Activated T-helper 1 cell treated with anti-CD3 and anti-CD28 coated beads, Interleukin-12 subunit alpha, Interleukin-12 subunit beta, Interleukin-2, Interleukin-4 antibody, amounts not matched to agents 30 ng/mL and 10 ng/mL and 1 ng/mL, durations not matched to agents 14 hours and 24 hours and 36 hours (primary cell): ENCODE results near the gene NDUFB8. TPM values are rescaled to one million over a fixed set of nuclear protein-coding genes. Genes with fewer than 3 reads are reported as not detected.

ENCODE experiments used
- DNase-seq: peaks from one replicate; pipeline ENCODE4 v3.0.0; 2021; ENCODE audit warnings: low spot score
- H3K27ac Mint-ChIP-seq: one replicate; pipeline ENCODE4 v1.8.0; 2021; ENCODE audit warnings: mild to moderate bottlenecking, mixed read lengths
- H3K27me3 Mint-ChIP-seq: one replicate; pipeline ENCODE4 v1.8.0; 2022; ENCODE audit warnings: mild to moderate bottlenecking, moderate library complexity, mixed read lengths; ENCODE audit not compliant: insufficient read depth
- H3K36me3 Mint-ChIP-seq: one replicate; pipeline ENCODE4 v1.8.0; 2021; ENCODE audit warnings: low read depth, mixed read lengths
- H3K4me1 Mint-ChIP-seq: one replicate; pipeline ENCODE4 v1.8.0; 2021; ENCODE audit warnings: low read depth, mixed read lengths
- H3K4me3 Mint-ChIP-seq: one replicate; pipeline ENCODE4 v1.8.0; 2021; ENCODE audit warnings: mild to moderate bottlenecking, moderate library complexity, mixed read lengths
- H3K9me3 Mint-ChIP-seq: one replicate; pipeline ENCODE4 v1.8.0; 2021; ENCODE audit warnings: mixed read lengths
- intact Hi-C: fragments of 100-400 bp; cut with micrococcal nuclease; formaldehyde crosslinking; loops from one replicate; pipeline ENCODE4 v1.15.1; 2024
- total RNA-seq: library from RNA; stranded (reverse); gene quantifications from 2 replicates; pipeline ENCODE4 v1.2.3, GENCODE V29; 2022

The NDUFB8 gene
- total RNA-seq, 1 donor from 2014 or later, result 292 TPM

DNA sequence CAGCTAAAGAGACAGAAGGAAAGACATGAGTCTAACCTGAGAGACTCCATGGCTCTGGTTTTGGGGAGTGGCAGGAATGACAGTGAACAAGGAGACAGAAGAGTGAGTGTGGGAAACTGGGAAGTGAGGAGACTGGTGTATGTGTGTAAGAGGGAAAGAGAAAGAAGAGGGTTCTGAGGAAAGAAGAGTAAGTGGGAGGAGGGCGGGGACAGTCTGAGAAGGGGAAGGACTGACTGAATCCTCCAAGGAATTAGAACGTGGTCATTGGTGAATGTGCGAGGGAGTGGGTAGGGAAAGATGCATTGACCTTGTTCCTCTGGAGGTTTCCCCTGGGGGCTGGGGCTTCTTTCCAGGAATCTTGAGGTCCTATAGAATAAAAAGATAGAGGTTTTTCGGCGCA, 40.3 kb downstream of the NDUFB8 start:
- H3K27ac Mint-ChIP-seq, result peak overlapping the region; percentile 20
- DNase-seq, result no peak
- H3K9me3 Mint-ChIP-seq, result no peaks in the 10 kb centered on the region
- intact Hi-C loops, result no loop called here
- peaks cover 47% of the 10 kb centered on the region for H3K4me1 Mint-ChIP-seq
- no peak overlapping the region for H3K4me3 Mint-ChIP-seq
- H3K36me3 Mint-ChIP-seq, result peaks cover 57% of the 10 kb centered on the region
- H3K27me3 Mint-ChIP-seq, result no peaks in the 10 kb centered on the region

DNA sequence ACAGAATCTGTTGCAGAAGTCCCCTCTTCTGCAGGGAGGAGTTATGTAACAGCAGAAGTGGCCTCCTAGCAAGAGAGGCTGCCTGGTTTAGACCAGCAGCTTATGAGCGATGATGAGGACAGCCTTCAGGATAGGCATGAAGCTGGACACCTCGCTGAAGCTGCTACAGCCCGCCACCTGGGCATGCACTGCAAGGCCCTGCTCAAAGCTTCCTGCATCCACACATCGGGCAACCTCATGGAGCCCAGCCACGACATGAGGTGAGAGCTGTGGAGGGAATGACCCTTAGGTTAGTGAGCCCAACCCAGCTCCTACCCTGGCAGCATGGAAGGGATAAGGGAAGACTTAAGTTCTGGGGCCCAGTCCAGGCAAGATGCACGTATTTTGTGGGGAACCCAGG, 42.1 kb downstream of the NDUFB8 start:
- intact Hi-C loops, result no loop called here
- no peak overlapping the region for H3K4me3 Mint-ChIP-seq
- no peak overlapping the region for H3K27ac Mint-ChIP-seq
- no peaks in the 10 kb centered on the region for H3K9me3 Mint-ChIP-seq
- no peak for DNase-seq
- peaks cover 51% of the 10 kb centered on the region for H3K36me3 Mint-ChIP-seq
- no peaks in the 10 kb centered on the region for H3K27me3 Mint-ChIP-seq
- peaks cover 52% of the 10 kb centered on the region for H3K4me1 Mint-ChIP-seq

DNA sequence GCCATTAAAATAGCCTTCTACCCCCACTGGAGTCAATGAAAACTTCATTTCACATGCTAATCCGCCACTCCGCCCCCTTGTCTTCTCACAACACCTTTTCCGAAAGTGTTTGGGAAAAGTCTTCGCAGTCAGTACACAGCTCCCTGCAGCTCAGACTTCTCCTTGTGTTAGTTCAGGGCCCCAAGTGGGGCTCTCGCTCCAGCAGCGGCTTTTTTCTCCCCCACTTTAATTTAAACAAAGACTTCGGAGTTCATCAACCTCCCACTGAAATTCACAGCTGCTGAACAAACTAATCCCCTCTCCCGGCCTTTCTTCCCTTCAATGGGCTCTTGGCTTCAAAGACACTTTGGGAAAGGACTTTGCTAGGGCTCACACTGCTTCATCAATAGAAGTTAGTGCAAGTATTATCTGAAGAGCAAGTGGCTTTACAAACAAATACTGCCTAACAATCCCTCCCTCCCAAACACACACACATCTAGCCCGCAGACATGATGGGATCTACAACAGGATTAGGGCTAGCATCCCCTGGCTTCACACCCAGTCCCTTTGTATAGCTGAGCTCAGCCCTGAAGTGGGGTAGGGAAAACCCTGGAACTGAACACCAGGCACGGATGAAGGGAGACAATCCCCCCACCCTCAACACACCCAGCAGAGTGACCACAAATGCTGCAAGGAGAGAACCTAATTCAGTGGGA, 43.7 kb downstream of the NDUFB8 start:
- no peak overlapping the region for H3K4me3 Mint-ChIP-seq
- peaks cover 47% of the 10 kb centered on the region for H3K36me3 Mint-ChIP-seq
- intact Hi-C loops, result no loop called here
- peaks cover 59% of the 10 kb centered on the region for H3K4me1 Mint-ChIP-seq
- no peaks in the 10 kb centered on the region for H3K27me3 Mint-ChIP-seq
- no peak for DNase-seq
- H3K27ac Mint-ChIP-seq, result no peak overlapping the region
- H3K9me3 Mint-ChIP-seq, result no peaks in the 10 kb centered on the region

DNA sequence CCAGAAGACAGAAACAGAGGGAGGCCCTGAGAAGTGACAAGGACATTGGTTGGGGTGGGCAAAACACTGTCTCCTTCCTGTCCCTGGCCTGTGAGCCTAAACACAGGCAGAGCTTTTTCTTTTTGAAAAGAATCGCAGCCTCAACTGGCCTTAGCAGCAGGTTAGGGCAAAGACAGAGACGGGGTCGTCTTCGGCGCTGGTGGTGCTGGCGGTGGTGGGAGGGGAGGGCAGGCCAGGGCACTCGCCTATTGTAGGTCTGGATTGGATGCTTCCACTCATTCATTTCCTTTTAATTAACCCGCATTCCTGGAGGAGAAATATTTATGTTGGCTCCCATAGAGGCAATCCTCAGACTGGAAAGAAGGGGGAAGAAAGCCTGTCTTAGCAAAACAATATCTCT, 44.3 kb downstream of the NDUFB8 start:
- no peak for DNase-seq
- Mint-ChIP-seq H3K9me3 (no peaks in the 10 kb centered on the region), H3K36me3 (peaks cover 43% of the 10 kb centered on the region), H3K27ac (no peak overlapping the region), H3K27me3 (no peaks in the 10 kb centered on the region), H3K4me1 (peaks cover 54% of the 10 kb centered on the region), H3K4me3 (no peak overlapping the region)
- intact Hi-C loops, result no loop called here

DNA sequence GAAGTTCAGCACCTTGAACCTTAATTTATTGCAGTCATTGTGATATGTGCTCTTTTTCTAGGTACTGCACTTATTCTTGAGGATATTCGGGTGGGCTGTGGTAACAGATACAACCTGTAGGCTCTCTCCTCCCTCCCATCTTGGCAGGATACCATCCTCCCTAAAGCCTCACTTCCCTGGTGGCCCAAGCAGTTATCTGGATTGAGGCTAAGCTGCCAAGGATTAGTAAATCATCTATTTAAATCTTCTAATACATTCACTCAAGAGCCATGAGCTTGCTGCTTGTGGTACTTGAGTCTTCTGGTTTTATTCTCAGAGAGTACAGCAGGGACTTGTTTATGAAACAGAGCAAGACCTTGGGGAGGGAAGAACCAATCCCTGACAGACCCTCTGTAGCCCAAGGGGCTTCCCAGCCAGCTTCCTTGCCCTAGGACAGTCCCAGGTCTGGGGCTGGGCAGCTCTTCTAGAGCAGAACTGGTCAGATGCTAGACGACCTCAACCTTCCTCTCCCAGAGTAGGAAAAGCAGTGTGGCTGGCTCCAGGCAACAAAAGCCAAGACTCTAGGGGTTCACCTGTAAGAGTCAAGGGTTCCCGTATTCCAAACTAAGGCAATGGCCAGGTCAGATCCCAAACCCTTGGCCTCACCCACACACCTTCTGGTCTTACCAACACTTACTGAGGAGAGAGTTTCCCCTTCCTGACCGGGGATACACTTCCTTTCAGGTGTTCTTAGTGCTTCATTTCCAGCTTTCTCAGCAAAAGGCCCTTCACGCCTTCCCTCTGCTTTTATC, 45.6 kb downstream of the NDUFB8 start:
- intact Hi-C loops, result no loop called here
- Mint-ChIP-seq H3K4me1 (peaks cover 49% of the 10 kb centered on the region), H3K27ac (no peak overlapping the region), H3K9me3 (no peaks in the 10 kb centered on the region), H3K27me3 (no peaks in the 10 kb centered on the region), H3K4me3 (no peak overlapping the region), H3K36me3 (peaks cover 33% of the 10 kb centered on the region)
- no peak for DNase-seq

DNA sequence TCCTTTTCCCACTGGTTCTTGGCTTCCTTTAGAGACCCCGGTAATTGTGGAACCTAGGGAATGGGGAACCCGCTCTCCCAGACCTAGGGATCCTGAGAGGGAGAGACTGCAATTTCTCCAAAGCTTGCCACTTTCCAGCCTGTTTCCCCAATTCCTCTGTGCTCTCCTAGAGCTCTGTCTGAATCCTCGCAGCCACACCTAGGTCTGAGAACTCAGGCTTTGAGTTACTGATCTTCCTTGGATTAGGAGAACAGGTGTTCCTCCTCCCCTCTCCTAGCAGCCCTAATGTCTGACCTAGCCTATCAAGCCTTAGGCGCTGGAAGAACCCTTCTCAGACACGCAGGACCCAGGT, 46.9 kb downstream of the NDUFB8 start:
- Mint-ChIP-seq H3K4me1 (peaks cover 48% of the 10 kb centered on the region), H3K27ac (peak overlapping the region; percentile 57), H3K9me3 (no peaks in the 10 kb centered on the region), H3K27me3 (no peaks in the 10 kb centered on the region), H3K4me3 (peak overlapping the region; percentile 79), H3K36me3 (peaks cover 27% of the 10 kb centered on the region)
- intact Hi-C loops, result loop anchor here (1.0 kb wide), 2 partner anchors 25 to 35 kb away; no protein-coding TSS in a partner anchor
- no peak for DNase-seq

DNA sequence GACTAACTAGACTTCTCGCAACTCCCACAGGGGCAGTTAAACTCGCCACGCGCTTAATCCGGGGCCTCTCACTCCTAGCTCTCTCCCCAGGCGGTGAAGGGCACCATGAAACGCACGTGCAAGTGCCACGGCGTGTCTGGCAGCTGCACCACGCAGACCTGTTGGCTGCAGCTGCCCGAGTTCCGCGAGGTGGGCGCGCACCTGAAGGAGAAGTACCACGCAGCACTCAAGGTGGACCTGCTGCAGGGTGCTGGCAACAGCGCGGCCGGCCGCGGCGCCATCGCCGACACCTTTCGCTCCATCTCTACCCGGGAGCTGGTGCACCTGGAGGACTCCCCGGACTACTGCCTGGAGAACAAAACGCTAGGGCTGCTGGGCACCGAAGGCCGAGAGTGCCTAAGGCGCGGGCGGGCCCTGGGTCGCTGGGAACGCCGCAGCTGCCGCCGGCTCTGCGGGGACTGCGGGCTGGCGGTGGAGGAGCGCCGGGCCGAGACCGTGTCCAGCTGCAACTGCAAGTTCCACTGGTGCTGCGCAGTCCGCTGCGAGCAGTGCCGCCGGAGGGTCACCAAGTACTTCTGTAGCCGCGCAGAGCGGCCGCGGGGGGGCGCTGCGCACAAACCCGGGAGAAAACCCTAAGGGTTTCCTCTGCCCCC, 47.4 kb downstream of the NDUFB8 start:
- peak overlapping the region; percentile 42 for H3K27ac Mint-ChIP-seq
- no peaks in the 10 kb centered on the region for H3K27me3 Mint-ChIP-seq
- no peaks in the 10 kb centered on the region for H3K9me3 Mint-ChIP-seq
- peaks cover 27% of the 10 kb centered on the region for H3K36me3 Mint-ChIP-seq
- H3K4me3 Mint-ChIP-seq, result peak overlapping the region; percentile 79
- intact Hi-C loops, result loop anchor here (1.0 kb wide), 2 partner anchors 26 to 36 kb away; no protein-coding TSS in a partner anchor
- peak; percentile 49 for DNase-seq
- H3K4me1 Mint-ChIP-seq, result peaks cover 48% of the 10 kb centered on the region

DNA sequence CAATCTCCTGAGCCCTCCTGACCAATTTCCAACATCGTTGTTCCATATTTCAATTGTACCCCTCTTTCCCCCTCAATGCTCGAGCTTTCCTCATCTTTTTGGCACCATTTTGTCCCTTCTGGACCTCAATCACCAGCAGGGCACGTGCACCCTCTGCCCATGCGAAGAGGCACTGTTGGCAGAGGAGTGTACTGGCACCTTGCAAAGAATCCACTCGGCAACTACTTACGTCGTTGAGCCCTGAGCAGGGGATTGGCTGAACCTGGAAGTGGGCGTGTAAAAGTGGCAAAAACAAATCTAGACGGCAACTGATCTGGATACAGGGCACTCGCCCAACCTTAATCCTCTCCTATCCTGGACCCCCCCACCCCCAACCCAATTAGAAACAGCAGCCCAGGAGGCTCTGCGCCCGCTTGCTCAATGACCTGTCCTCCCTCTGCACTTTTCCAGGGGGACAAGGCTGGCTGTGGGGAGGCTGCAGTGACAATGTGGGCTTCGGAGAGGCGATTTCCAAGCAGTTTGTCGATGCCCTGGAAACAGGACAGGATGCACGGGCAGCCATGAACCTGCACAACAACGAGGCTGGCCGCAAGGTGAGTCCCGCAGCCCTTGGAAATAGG, 48.1 kb downstream of the NDUFB8 start:
- Mint-ChIP-seq H3K4me1 (peaks cover 41% of the 10 kb centered on the region), H3K27me3 (no peaks in the 10 kb centered on the region), H3K4me3 (peak overlapping the region; percentile 79), H3K36me3 (peaks cover 21% of the 10 kb centered on the region), H3K27ac (peak overlapping the region; percentile 42), H3K9me3 (no peaks in the 10 kb centered on the region)
- peak; percentile 85 for DNase-seq
- intact Hi-C loops, result loop anchor here (1.0 kb wide), 3 partner anchors 27 to 48 kb away; no protein-coding TSS in a partner anchor

DNA sequence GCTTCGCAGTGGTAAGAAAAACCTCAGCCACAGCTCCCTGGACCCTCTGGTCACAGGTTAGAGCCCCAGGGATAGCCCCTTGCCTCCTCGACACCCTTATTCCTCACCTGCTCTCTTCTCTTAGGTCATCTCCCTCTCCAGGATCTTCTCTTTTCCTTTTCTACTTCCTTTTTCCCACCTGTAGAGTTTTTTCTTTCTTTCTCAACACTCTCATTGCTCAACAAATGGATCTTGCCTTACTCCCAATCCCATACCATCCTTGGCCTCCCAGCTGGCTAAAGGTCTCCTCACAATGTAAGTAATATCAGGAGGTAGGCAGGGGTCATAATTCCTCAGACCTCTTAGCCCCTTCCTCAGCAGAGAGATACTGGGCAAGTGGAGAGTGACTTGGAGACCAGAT, 49.7 kb downstream of the NDUFB8 start:
- DNase-seq, result no peak
- peaks cover 34% of the 10 kb centered on the region for H3K4me1 Mint-ChIP-seq
- intact Hi-C loops, result no loop called here
- H3K4me3 Mint-ChIP-seq, result no peak overlapping the region
- H3K27ac Mint-ChIP-seq, result no peak overlapping the region
- peaks cover 8% of the 10 kb centered on the region for H3K36me3 Mint-ChIP-seq
- no peaks in the 10 kb centered on the region for H3K27me3 Mint-ChIP-seq
- H3K9me3 Mint-ChIP-seq, result no peaks in the 10 kb centered on the region

DNA sequence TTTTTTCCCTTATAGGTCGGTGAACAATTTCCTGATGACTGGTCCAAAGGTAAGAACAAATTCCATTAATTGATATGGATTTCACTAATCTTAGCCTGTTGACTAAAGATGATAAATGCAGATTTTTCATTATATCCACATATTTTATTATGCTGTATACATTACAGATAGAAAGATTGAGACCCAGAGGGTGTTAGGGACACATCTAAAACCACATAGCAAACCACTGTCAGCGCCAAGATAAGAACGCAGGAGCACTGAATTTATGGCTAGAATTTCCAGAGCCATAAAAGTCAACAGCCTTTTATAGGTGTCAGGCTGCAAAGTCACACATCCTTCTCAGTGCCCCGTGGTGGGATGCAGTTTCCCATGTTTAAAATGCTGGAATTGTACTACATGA, 50.6 kb downstream of the NDUFB8 start:
- no peak for DNase-seq
- H3K27me3 Mint-ChIP-seq, result peaks cover 2% of the 10 kb centered on the region
- no peak overlapping the region for H3K27ac Mint-ChIP-seq
- intact Hi-C loops, result no loop called here
- H3K4me3 Mint-ChIP-seq, result no peak overlapping the region
- no peaks in the 10 kb centered on the region for H3K9me3 Mint-ChIP-seq
- peaks cover 25% of the 10 kb centered on the region for H3K4me1 Mint-ChIP-seq
- H3K36me3 Mint-ChIP-seq, result peaks cover 10% of the 10 kb centered on the region

DNA sequence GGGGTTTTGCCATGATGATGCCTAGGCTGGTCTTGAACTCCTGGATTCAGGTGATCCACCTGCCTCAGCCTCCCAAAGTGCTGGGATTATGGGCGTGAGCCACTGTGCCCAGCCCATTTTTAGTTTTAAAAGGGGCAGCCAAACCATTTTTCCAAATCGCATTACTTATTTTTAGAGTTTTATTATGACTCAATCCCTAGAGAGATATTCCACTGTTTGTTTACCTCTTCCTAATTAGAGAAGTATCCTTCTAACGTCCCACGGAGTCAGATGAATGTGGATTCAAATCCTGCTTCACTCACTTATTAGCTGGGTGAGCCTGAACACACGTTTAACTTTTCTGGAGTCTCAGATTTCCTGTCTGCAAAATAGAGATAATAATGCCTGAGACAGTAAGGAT, 51.7 kb downstream of the NDUFB8 start:
- Mint-ChIP-seq H3K36me3 (peaks cover 12% of the 10 kb centered on the region), H3K4me1 (peaks cover 14% of the 10 kb centered on the region), H3K27me3 (peaks cover 2% of the 10 kb centered on the region), H3K4me3 (no peak overlapping the region), H3K9me3 (no peaks in the 10 kb centered on the region), H3K27ac (no peak overlapping the region)
- intact Hi-C loops, result no loop called here
- DNase-seq, result no peak
